LNCAP (cell line): ENCODE results near the gene JUP.

Experiments
- TF ChIP-seq, protein P1 (sequence below): fragments of 450-650 bp; IDR thresholded peaks from 2 replicates; pipeline ENCODE4 v1.5.1; 2017; ENCODE audit warnings: mild to moderate bottlenecking

Gene JUP

DNA sequence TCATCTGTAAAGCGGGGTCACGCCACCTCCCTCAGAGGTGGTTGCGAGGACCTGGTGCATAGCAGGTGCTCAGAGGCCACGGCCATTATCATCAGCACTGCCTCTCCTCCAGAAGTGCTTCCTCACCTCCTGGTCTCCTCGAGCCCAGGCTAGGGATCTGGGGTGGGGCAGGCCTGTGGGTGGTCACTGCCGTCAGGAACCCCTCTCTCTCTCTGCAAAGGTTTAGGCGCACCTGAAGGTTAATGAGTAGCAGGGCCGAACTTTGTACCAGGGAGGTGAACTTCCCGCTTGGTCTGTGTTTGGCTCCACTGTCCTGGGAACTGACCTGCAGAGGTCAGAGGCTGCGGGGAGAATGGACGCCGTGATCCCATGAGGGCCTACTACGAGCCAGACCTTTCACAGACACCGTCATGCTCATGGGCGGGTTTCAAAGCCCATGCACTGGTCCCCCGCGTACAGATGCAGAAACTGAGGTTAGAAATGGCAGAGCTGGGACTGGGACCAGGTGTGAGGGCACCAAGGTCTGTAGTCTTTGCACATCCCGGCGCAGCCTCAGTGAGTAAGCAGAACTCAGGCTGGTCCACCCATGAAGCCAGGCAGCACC is 13.8 kb downstream of the JUP start:
- TF ChIP-seq, protein P1, sequence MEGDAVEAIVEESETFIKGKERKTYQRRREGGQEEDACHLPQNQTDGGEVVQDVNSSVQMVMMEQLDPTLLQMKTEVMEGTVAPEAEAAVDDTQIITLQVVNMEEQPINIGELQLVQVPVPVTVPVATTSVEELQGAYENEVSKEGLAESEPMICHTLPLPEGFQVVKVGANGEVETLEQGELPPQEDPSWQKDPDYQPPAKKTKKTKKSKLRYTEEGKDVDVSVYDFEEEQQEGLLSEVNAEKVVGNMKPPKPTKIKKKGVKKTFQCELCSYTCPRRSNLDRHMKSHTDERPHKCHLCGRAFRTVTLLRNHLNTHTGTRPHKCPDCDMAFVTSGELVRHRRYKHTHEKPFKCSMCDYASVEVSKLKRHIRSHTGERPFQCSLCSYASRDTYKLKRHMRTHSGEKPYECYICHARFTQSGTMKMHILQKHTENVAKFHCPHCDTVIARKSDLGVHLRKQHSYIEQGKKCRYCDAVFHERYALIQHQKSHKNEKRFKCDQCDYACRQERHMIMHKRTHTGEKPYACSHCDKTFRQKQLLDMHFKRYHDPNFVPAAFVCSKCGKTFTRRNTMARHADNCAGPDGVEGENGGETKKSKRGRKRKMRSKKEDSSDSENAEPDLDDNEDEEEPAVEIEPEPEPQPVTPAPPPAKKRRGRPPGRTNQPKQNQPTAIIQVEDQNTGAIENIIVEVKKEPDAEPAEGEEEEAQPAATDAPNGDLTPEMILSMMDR = no peak

DNA sequence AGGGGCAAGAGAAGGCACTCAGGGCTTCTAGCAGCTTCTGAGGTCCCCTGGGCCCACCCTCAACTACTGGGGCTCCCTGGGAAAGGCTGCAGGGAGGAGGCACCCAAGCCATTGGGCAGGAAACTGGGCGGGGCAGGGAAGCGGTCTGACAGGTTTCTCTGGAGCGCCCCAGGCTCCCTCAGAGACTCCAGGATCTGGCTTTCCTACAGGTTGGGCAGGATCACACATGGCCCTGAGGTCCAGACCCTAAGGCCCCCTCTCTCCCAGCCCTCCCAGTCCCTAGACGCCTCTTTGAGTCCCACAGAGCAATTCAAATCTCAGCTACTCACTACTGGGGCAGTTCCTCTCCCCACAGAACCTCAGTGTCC is 14.3 kb downstream of the JUP start:
- TF ChIP-seq, protein P1 = no peak

DNA sequence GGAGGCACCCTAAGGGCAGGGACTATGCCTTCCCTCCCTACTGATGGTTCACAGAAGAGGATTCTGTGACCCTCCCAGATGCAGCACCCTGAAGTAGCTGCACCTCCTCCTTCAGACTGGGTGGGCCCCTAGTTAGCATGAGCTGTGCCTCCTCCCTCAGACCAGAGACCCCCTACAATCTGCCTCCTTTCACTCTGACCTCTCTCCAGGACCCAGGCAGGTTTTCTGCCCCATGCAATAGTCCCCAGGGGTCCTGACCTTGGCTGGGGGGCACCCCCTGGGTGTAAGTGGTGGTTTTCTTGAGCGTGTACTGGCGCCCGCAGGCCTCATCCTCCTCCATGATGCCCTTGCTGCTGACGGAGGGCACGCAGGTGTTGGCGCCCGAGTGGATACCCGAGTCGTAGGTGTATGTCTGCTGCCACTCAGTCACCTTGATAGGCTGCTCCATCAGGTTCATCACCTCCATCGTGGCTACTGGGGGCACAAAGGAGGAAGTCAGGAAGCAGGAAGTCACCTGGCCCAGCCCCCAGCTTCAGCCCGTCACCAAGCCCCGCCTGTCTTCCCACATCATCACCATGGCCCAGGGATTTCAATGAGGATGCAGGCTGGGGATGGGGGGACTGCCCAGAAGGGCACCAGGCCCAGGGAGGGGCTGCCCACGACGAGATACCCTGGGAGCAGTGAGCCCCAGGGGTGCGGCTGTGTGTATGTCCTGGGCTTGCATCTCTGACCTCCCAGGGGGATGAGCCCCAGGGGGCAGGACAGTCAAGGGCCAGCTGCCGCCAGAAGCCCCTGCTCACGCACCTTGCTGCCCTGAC is 14.9 kb downstream of the JUP start:
- TF ChIP-seq, protein P1 = no peak

DNA sequence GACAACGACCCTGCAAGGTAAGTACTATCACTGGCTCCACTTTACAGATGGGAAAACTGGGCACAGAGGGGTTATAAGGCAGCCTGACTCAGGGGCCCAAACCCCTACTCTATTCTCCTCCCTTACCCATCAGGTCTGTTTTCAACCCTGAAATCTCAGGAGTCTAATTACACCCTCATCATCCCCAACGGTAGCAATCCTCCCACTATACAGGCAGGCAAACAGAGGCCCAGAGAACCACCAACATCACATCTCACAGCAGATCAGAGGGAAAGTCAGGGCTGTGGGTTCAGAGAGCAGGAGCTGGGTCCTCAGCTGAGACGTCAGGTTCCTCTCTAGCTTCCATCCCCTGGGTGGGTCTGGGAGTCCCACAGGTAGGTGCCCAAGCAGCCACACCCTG is 16.5 kb downstream of the JUP start:
- TF ChIP-seq, protein P1 = no peak

DNA sequence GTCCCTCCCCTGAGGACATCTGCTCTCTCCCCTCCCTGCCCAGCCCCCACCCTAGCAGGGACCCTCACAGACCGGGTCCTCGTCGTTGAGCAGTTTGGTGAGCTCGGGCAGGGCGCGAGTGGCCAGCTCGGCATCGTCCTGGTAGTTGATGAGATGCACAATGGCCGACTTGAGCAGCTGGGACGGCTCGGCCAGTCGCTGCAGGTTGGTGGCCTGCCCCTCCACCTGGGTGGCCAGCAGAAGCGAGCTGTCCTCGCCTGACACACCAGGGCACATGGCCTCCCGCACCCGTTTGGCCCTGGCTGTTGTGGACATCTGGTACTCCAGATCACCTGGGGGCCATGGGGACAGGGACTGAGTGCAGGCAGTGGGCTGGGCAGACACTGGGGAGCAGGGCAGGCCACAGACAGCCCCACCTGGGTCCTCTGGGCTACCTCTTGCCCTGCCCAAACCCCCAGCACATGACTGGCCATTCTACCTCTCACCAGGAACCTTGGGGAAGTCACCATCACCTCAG is 17.1 kb downstream of the JUP start:
- TF ChIP-seq, protein P1 = no peak

DNA sequence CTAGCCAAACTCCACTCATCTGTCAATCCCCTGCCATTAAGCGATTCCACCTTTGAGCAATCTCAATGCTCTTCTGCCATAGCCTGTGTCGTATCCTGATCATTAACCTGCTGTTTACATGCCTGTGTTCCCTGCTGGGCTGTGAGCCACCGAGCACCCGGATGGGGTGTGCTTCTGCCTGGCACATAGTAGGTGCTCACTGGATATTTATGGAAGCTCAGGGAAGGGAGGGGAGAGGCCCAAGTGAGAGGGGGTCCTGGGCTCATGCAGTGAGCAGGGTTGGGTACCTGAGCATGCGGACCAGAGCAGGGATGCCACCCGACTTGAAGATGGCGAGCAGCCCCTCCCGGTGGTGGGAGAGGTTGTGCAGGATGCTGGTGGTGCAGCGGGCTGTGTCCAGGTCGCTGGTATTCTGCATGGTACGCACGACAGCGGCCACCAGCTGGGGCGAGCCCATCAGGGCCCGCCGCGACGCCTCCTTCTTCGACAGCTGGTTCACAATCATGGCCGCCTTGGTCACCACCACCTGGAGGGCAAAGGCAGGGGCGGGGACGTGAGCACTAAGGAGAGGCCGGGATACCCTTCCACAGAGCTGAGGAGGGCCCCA is 17.7 kb downstream of the JUP start:
- TF ChIP-seq, protein P1 = no peak

DNA sequence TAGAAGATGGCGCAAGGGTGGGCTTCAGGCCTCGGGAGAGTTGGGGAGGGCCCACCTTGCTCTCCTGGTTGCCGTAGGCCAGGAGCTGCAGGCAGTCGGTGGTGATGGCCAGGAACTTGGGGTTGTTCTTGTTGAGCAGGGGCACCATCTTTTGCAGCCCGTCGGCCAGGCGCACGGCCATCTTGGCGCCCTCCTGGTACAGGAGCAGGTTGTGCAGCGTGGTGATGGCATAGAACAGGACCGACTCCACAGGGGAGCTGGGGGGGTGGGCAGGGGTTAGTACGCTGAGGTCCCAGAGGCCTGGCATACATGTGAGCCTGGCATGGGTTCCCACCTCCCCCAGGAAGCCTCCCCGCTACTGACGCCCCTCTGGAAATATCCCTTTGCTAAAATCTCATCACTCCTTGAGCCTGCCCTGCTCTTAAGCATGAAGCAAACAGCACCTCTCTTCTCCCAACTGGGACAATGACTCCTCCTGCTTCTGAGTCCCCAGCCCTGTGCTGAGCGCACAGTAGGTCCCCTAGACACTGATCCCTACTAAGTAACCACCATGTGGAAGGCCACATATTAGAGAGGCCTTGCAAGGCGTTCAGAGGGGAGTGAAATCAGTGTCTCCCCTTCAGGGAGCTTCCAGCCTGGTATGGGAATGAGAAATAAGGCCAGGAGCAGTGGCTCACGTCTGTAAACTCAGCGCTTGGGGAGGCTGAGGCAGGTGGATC is 19.0 kb downstream of the JUP start:
- TF ChIP-seq, protein P1 = no peak
